IPS DF 19.7 (cell line): ENCODE measurements around the gene GPR150.
A peak's percentile ranks its signal among the peaks of the same experiment; 100 is the strongest.
"Not testable (repeated sequence)": the region's sequence is repeated elsewhere in the genome, so short reads cannot be mapped to it uniquely, and the experiment has no call there.

Experiments used
- DNase-seq: peaks from one replicate; pipeline ENCODE4 v3.0.0-alpha.2; 2013; ENCODE audit warnings: low read depth, low spot score

GPR150 gene

GRCh38 chr5:95623706-95624105, 3.8 kb downstream of the GPR150 start:
- DNase-seq, result no peak

- DNase-seq, result no peak
Observed at GRCh38 chr5:95624368-95624767, 4.5 kb downstream of the GPR150 start.

- DNase-seq, result no peak
Observed at GRCh38 chr5:95626701-95627100, 6.8 kb downstream of the GPR150 start.

GRCh38 chr5:95627971-95628810, 8.3 kb downstream of the GPR150 start:
- no peak for DNase-seq

GRCh38 chr5:95628933-95629332, 9.0 kb downstream of the GPR150 start:
- no peak for DNase-seq

- no peak for DNase-seq
Observed at GRCh38 chr5:95630394-95630917, 10.6 kb downstream of the GPR150 start.

- no peak for DNase-seq
Observed at GRCh38 chr5:95631255-95631958, 11.5 kb downstream of the GPR150 start.

GRCh38 chr5:95631991-95632675, 12.2 kb downstream of the GPR150 start:
- no peak for DNase-seq

- not testable (repeated sequence) for DNase-seq
Observed at GRCh38 chr5:95632942-95633341, 13.1 kb downstream of the GPR150 start.

- no peak for DNase-seq
Observed at GRCh38 chr5:95633671-95634070, 13.8 kb downstream of the GPR150 start.

GRCh38 chr5:95634081-95634480, 14.2 kb downstream of the GPR150 start:
- no peak for DNase-seq

GRCh38 chr5:95638632-95639031, 18.7 kb downstream of the GPR150 start:
- no peak for DNase-seq

GRCh38 chr5:95641741-95642220, 21.9 kb downstream of the GPR150 start:
- no peak for DNase-seq

- no peak for DNase-seq
Observed at GRCh38 chr5:95643152-95643551, 23.3 kb downstream of the GPR150 start.

- no peak for DNase-seq
Observed at GRCh38 chr5:95644351-95645042, 24.6 kb downstream of the GPR150 start.

GRCh38 chr5:95646226-95646568, 26.3 kb downstream of the GPR150 start:
- not testable (repeated sequence) for DNase-seq

GRCh38 chr5:95646569-95647431, 26.9 kb downstream of the GPR150 start, which contains the start of gene RFESD:
RFESD (plus strand) TSS chr5:95646777; CDS start chr5:95652272, 5,495 bp downstream.
- peak; percentile 82 for DNase-seq

GRCh38 chr5:95647886-95648860, 28.3 kb downstream of the GPR150 start:
- DNase-seq, result no peak

GRCh38 chr5:95649274-95649673, 29.4 kb downstream of the GPR150 start:
- DNase-seq, result no peak
